GM19372 (cell line): ENCODE data around the gene SLC1A2.

ENCODE experiments used
- ATAC-seq: cut with Tn5 transposase; IDR thresholded peaks from one replicate; pipeline ENCODE4 v1.9.1; 2021; ENCODE audit warnings: mild to moderate bottlenecking, low read depth, moderate library complexity; ENCODE audit not compliant: unreplicated experiment

The SLC1A2 gene

GRCh38 chr11:35330931-35331330 is 88.4 kb downstream of the SLC1A2 start:
- no peak for ATAC-seq

GRCh38 chr11:35330156-35330889 is 89.0 kb downstream of the SLC1A2 start:
- no peak for ATAC-seq

GRCh38 chr11:35327829-35328228 is 91.5 kb downstream of the SLC1A2 start:
- no peak for ATAC-seq

- no peak for ATAC-seq
Measured at GRCh38 chr11:35326266-35326879, 93.0 kb downstream of the SLC1A2 start.

GRCh38 chr11:35324981-35325380 is 94.4 kb downstream of the SLC1A2 start:
- no peak for ATAC-seq

- no peak for ATAC-seq
Measured at GRCh38 chr11:35324183-35324886, 95.0 kb downstream of the SLC1A2 start.

- ATAC-seq, result no peak
Measured at GRCh38 chr11:35323076-35323868, 96.1 kb downstream of the SLC1A2 start.

GRCh38 chr11:35322318-35322979 is 96.9 kb downstream of the SLC1A2 start:
- no peak for ATAC-seq

GRCh38 chr11:35321532-35322317 is 97.6 kb downstream of the SLC1A2 start:
- no peak for ATAC-seq

- no peak for ATAC-seq
Measured at GRCh38 chr11:35321111-35321510, 98.2 kb downstream of the SLC1A2 start.

GRCh38 chr11:35318977-35319925 is 100.1 kb downstream of the SLC1A2 start:
- ATAC-seq, result no peak

- no peak for ATAC-seq
Measured at GRCh38 chr11:35318309-35318708, 101.0 kb downstream of the SLC1A2 start.

- no peak for ATAC-seq
Measured at GRCh38 chr11:35317253-35317652, 102.1 kb downstream of the SLC1A2 start.

- no peak for ATAC-seq
Measured at GRCh38 chr11:35316161-35316560, 103.2 kb downstream of the SLC1A2 start.

GRCh38 chr11:35313760-35314153 is 105.6 kb downstream of the SLC1A2 start:
- peak; percentile 31 for ATAC-seq

GRCh38 chr11:35313066-35313759 is 106.1 kb downstream of the SLC1A2 start:
- ATAC-seq, result peak; percentile 96

GRCh38 chr11:35311331-35311730 is 108.0 kb downstream of the SLC1A2 start:
- no peak for ATAC-seq

- ATAC-seq, result no peak
Measured at GRCh38 chr11:35308157-35308556, 111.2 kb downstream of the SLC1A2 start.
